HG03571 (cell line): ENCODE results near the gene LPAR3.

Experiments
- ATAC-seq: cut with Tn5 transposase; IDR thresholded peaks from one replicate; pipeline ENCODE4 v1.9.1; 2021; ENCODE audit not compliant: unreplicated experiment

The LPAR3 gene

DNA sequence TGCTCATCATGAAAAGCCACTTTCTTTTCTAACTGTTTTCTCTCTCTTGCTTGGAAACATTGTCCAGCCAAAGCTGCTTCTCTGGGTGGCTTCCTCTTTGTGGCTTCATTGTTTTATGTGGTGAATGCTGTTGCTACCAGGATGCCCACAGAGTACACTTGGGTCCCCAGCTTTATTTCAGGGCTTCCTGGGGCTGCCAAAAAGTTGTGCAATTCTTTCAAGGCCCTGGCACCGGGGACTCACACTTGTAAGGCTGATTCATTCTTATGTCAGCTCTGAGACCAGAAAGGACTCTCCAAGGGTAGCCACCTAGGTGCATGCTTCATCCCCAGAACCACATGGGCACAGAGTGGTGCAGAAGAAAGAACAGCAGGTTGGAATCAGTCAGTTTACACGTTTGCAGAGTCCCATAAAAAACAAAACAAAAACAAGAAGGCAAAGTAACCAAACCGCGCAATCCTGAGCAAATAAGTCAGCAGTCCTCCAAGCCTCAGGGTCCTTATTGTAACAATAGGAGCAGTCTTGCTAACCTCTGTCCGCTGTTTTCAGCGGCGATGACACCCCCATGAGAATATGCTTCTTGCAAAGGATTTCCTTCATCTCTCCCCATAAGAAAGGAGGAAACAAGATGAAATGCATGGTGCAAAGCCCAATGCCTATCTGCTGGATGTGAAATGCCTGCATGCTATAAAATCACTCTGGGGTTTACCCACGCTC is 112.8 kb downstream of the LPAR3 start:
- no peak for ATAC-seq

DNA sequence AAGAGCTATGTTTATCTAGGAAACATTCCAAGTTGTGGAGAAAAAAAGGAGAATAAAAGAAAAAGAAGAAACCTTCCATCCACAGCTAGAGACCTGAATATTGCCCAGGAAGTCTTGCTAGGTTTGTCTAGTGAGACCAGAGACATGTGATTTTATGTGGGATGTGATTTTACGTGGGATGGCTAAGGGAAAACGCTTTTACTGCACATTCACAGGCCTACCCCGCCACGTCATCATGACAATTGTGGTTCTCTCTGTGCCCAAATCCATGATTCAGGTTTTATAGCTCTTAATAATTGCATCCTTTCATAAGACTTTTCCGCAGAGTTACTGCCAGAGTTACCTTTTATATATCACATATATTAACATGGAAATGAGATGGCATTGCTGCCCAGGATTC is 116.4 kb downstream of the LPAR3 start:
- no peak for ATAC-seq

DNA sequence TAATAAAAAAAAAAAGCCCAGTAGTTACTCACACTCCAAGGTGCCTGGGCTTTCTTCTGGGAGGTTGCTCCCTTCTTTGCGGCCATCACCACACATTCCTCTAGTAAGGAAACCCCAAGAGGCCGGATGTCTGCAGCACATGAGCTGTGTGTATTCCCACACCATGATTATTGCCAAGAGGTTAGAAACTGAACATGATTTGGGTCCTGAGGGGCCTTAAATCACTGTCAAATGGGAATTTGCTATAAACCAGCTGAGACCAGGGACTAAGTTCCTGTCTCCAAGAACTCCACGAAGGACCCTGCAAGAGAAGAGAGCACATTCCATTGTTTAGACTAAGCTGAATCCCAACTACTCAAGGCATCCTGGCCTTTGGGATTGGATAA is 117.5 kb downstream of the LPAR3 start:
- no peak for ATAC-seq

DNA sequence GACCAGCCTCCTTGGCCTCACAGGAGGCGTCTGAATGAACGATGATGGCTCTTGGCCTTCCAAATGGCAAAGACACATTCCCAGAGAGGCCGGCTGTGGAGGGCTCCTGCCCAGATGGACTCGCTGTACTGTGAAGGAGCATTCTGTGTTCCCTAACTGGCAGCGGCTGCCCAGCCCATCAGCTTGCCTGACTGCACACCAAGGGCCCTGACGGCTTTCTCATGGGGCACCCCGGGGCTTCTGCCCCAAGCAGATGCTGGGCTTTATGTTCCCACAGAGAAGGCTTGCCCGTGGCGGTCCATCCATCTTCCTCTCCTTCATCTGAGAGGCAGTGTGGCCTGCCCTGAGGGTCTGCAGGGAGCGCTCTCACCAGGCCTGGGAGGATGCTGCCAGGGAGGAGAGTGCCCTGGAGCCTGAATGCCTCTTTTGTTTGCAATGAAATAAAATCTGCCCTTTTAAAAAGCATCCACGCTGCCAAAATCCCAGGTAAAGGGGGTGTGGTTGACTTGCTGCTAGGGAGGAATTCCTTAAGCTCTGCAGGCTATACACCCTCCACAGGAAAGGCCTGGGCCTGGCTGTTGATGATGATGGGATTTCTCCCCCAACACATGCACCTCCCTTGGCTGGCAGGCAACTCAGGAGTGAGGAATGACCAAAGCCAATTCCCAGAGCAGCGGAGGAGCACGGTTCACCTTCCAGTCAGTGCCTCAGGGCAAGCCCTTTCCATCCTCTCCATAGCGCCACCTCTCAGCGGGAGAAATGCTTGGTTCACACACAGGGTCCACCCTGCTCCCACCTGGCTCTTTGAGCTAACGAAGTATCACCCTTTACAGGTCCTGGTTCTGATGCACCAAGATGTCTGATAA is 118.1 kb downstream of the LPAR3 start:
- no peak for ATAC-seq

DNA sequence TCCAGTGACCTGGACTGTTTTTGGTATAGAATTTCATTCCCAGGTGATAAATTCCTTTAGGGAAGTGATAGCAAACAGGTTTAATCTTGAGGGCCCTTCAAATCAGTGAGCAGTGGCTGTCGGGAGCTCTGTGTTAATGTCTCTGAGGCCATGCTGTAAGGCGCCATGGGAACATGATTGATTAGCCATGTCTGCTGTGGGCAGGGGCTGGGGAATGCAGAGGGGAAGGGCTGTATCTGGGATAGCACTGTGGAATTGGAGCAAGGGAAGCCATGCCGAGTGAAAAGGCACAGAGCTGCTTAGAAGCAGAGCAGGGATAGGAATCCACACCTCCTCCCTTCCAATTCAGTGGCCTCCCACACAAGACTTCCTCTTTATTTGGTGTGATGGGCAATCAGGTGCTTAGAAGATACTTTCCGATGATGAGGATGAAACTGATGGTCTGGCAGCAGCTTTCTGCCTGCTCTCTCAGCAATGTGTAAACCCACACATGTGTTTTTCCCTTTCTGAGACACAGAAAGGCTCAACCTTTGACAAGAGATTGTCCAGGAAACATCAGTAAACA is 119.0 kb downstream of the LPAR3 start:
- ATAC-seq = no peak

DNA sequence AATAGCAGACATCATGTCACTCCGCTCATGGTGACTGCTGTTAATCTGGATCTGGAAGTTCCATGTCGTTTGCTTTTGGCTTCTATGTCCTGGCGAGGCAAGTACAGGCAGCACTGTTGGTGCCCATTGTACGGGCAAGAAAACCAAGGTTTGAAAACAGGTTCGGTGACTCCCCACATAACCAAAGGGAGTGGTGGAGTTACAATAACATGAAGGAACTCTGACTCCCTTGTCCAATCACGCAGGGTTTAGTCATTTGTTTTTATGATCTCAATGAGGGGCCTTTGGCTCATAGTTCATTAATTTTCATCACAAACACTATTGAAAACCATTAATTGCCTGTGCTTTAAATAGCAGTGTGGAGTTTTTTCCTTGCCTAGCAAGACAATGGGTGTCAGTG is 119.8 kb downstream of the LPAR3 start:
- no peak for ATAC-seq

DNA sequence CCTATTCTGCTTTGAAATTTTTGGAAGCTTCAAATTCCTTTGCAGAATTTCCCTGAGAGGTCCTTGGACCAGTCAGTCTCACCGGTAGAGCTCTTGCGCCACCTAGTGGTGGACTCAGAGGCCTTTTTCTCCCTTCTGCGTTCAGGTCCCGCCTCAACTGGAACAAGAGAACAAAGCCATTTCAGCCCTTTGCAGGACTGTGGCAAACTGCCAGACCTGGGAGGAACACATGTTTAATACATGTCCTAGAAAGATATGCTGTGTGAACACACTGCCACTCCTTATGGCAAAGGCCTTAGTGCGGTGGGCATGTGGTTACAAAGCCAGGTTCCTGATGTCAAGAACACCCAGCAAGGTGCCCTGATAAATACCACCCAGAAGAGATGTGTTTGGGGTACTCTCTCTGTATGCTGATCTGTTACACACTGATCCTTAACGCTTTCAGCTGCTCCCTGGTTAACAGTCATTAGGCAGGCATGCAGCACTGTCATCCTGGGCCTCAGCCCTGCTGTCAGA is 120.5 kb downstream of the LPAR3 start:
- ATAC-seq = peak; percentile 56

DNA sequence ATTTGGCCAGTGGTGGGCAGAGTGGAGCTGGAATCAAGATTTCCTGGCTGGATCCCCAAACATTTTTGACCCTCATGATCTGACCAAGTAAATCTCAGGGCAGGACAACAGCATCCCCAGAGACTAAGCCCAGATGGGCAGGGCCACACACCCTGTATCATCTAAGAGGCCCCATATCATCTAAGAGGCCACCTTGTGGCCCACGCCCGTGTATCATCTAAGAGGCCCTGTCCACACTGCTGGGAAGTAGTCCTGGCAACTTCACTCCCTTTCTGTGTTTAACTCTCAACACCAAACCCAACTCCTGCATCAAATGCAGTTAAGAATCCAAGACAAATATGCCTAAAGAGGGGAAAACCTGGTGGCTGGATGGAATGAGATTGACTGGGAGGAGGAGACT is 121.1 kb downstream of the LPAR3 start:
- peak; percentile 22 for ATAC-seq

DNA sequence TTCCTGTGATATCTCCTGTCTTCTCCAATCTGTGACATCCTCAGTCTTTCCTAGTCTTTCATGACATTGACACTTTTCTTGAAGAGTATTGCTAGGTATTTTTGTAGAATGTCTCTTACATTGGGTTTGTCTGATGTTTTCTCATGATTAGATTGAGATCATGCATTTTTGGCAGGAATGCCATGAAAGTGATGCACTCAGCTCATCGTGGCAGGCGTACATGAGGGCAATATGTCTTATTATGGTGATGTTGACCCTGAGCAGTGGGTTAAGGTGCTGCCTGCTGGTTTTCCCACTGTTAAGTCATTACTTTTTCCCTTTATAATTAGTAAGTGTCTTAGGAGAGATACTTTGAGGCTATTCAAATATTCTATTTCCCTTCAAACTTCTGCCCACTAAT is 122.5 kb downstream of the LPAR3 start:
- no peak for ATAC-seq

DNA sequence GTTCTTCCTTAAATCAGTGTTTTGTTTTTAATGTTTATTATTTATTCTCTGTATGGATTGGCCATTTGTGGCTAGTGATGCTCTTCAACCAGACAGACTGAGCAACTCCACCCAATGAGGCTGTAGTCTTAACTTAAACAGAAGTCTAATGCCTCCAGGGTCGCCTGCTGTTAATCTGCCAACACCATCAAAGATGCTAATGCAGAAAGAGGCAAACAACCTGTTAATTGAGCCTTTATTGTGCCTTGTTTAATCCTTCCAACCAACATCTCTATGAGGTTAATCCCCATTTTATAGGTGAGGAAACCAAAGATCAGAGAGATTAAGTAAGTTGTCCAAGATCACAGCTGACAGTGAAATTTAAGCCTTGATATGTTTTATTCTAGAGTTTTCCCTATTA is 123.4 kb downstream of the LPAR3 start:
- ATAC-seq = no peak

DNA sequence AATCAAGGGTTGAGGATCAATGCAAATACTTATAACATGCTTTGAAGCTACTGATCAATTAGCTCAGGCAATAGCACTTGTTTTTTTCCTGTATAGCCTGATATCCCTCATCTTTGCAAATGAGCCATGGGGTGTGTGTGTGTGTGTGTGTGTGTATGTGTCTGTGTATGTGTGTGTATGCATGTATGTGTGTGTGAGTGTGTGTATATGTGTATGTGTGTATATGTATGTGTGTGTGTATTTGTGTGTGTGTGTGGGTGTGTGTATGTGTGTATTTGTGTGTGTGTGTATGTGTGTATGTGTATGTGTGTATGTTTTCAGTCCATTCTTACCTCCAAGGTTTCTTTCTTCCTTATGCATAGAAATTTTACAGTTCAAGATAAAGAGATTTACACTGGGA is 124.4 kb downstream of the LPAR3 start:
- no peak for ATAC-seq

DNA sequence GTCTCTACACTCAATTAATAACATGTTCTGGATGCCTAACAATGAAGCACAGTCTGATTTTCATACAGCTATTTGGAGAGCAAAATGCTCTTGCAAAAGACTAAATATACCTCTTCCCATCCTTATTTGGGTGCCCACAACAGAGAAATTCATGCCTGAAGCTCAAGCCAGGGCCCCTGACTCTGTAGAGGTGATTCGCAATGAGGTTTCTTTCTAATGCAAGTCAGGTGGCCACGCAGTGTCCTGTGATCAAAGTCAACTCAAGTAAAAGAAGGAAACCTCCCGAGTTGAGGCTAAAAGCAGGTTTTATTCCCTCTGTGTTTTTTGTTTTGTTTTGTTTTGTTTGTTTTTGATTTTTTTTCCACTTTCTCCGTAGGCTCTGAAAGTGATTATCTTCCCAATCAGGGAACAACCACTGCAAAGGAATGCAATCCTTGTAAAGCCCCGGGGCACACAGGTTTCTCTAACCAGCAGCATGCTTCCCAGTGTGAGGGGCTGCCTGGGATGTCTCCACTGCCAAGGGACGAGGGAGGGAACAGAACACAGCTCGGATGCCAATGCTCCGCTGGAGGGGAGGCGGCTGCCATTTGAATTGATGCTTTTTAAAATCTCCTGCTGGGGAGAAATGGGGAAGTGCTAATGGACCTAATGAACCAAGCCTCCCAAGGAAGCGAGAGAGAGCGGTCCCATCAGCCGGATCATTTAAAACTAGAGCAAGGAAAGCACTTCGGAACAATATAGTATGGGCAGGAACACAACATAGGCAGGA is 128.9 kb downstream of the LPAR3 start:
- no peak for ATAC-seq

DNA sequence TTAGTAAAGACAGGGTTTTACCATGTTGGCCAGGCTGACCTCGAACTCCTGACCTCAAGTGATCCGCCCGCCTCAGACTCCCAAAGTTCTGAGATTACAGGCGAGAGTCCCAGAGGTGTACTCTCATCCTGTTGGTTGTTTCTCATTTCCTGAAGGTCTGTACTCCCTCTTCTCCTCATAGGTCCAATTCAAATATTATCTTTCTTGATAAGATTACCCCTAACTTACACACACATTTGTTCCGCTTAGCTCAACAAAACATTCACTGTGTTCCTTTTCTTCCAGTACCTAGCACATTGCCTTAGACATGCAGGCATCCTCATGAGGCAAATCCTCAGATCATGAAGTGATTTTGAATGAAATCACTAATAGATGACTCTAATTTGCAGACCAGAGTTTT is 130.3 kb downstream of the LPAR3 start:
- no peak for ATAC-seq
